Stimulated activated CD4-positive, alpha-beta T cell treated with anti-CD3 and anti-CD28 coated beads, TNF-alpha, amount 100 ng/mL, for 1 hour (primary cell): ENCODE results near the gene DENND4C.
"Not testable (repeated sequence)": the region's sequence is repeated elsewhere in the genome, so short reads cannot be mapped to it uniquely, and the experiment has no call there.

Source experiments
- DNase-seq, 3 donors: peaks; one replicate each; pipeline ENCODE4 v3.0.0-alpha.2; 2020; ENCODE audit warnings: low read depth in 3 of 3, low spot score in 1 of 3

Gene DENND4C

GRCh38 chr9:19223724-19224123 lies 6.8 kb upstream of the DENND4C start:
- no peak for DNase-seq

GRCh38 chr9:19224563-19224962 lies 5.9 kb upstream of the DENND4C start:
- no peak for DNase-seq

GRCh38 chr9:19229595-19230354 lies 718 bp upstream of the DENND4C start:
- DNase-seq: peak; percentile 19 to 49 (median 31)

GRCh38 chr9:19231126-19231903 lies 822 bp downstream of the DENND4C start:
- DNase-seq: no peak

- DNase-seq: no peak
These were observed 1.7 kb downstream of the DENND4C start for GRCh38 chr9:19231904-19232822.

- DNase-seq: no peak
These were observed 2.3 kb downstream of the DENND4C start for GRCh38 chr9:19232823-19233194.

GRCh38 chr9:19233344-19233743 lies 2.9 kb downstream of the DENND4C start:
- no peak for DNase-seq

GRCh38 chr9:19239955-19240354 lies 9.5 kb downstream of the DENND4C start:
- DNase-seq: no peak

- DNase-seq: no peak
These were observed 11.2 kb downstream of the DENND4C start for GRCh38 chr9:19241728-19242127.

- DNase-seq: no peak
These were observed 13.0 kb downstream of the DENND4C start for GRCh38 chr9:19243366-19244033.

- no peak for DNase-seq
These were observed 16.4 kb downstream of the DENND4C start for GRCh38 chr9:19246891-19247290.

GRCh38 chr9:19247420-19247819 lies 16.9 kb downstream of the DENND4C start:
- no peak for DNase-seq

GRCh38 chr9:19250346-19250745 lies 19.9 kb downstream of the DENND4C start:
- DNase-seq: not testable (repeated sequence)

GRCh38 chr9:19251203-19251602 lies 20.7 kb downstream of the DENND4C start:
- not testable (repeated sequence) for DNase-seq

- not testable (repeated sequence) for DNase-seq
These were observed 21.1 kb downstream of the DENND4C start for GRCh38 chr9:19251622-19252021.

GRCh38 chr9:19252174-19252884 lies 21.8 kb downstream of the DENND4C start:
- DNase-seq: no peak

GRCh38 chr9:19252885-19253219 lies 22.4 kb downstream of the DENND4C start:
- DNase-seq: no peak

GRCh38 chr9:19255112-19255511 lies 24.6 kb downstream of the DENND4C start:
- no peak for DNase-seq

- DNase-seq: no peak
These were observed 25.3 kb downstream of the DENND4C start for GRCh38 chr9:19255821-19256220.

- DNase-seq: not testable (repeated sequence)
These were observed 29.3 kb downstream of the DENND4C start for GRCh38 chr9:19259665-19260255.
